ENCODE results near the gene MUSTN1.

GRCh38 chr3:52786330-52787215 is 48.2 kb downstream of the MUSTN1 start:
- no peak for TF ChIP-seq EZH2phosphoT487 (IDR thresholded peaks at IDR 0.05; ENCODE audit: low read depth, severe bottlenecking, unreplicated experiment)
- no peak for TF ChIP-seq CTCF (IDR thresholded peaks at IDR 0.05; ENCODE audit: poor library complexity)
- no peak for TF ChIP-seq EZH2 (IDR thresholded peaks at IDR 0.05; ENCODE audit: borderline replicate concordance)

All from hepatocyte (in vitro differentiated cells).